H1 (cell line): ENCODE data around the gene ZNF618. TPM values are rescaled to one million over a fixed set of nuclear protein-coding genes. Genes with fewer than 3 reads are reported as not detected.

ENCODE experiments used
- CTCF ChIA-PET: fragments of 300-600 bp; sonication (Branson Sonifier 250); formaldehyde crosslinking; loops from one replicate; lab custom pipeline; 2021; ENCODE audit not compliant: partially characterized antibody; lab: Charles Lee
- POLR2A ChIA-PET: fragments of 300-600 bp; sonication (Branson Sonifier 250); formaldehyde crosslinking; loops from one replicate; lab custom pipeline; 2021; ENCODE audit warnings: inconsistent platforms; ENCODE audit not compliant: partially characterized antibody; lab: Charles Lee
- DNase-seq, 2 experiments: peaks; one replicate each; pipeline versions ENCODE4 v3.0.0 to v3.0.0-alpha.2; 2010 to 2022; ENCODE audit warnings: low spot score in 2 of 2, low read depth in 1 of 2, mixed read lengths in 1 of 2
- FAIRE-seq: peaks from 2 replicates; lab custom pipeline; 2011; peaks lifted over from hg19 to GRCh38; lab: Jason Lieb, UNC
- H2AFZ ChIP-seq: 2 replicates; pipeline ENCODE4 v1.8.1; 2012; ENCODE audit warnings: low read length, inconsistent platforms
- H2AK5ac ChIP-seq: 2 replicates; pipeline ENCODE4 v1.6.1; 2013; ENCODE audit warnings: low read depth, low read length
- H2BK120ac ChIP-seq: replicated peaks from 2 replicates; pipeline ENCODE3; 2013; ENCODE audit warnings: low read depth, low read length, inconsistent platforms
- H2BK12ac ChIP-seq: 2 replicates; pipeline ENCODE4 v1.6.1; 2013; ENCODE audit warnings: low read depth, low read length
- H2BK15ac ChIP-seq: 2 replicates; pipeline ENCODE4 v1.6.1; 2013; ENCODE audit warnings: low read length
- H2BK20ac ChIP-seq: 2 replicates; pipeline ENCODE4 v1.6.1; 2013; ENCODE audit warnings: low read length
- H2BK5ac ChIP-seq: 2 replicates; pipeline ENCODE4 v1.6.1; 2013; ENCODE audit warnings: low read depth, low read length
- H3K14ac ChIP-seq: 2 replicates; pipeline ENCODE4 v1.6.1; 2013; ENCODE audit warnings: inconsistent platforms; ENCODE audit not compliant: insufficient read length
- H3K18ac ChIP-seq: 2 replicates; pipeline ENCODE4 v1.6.1; 2013; ENCODE audit warnings: low read length; ENCODE audit errors: extremely low read depth
- H3K23ac ChIP-seq: 2 replicates; pipeline ENCODE4 v1.6.1; 2013; ENCODE audit warnings: inconsistent platforms; ENCODE audit not compliant: insufficient read length
- H3K23me2 ChIP-seq: 2 replicates; pipeline ENCODE4 v1.6.1; 2013; ENCODE audit warnings: low read depth, low read length
- H3K27ac ChIP-seq: 2 replicates; pipeline ENCODE4 v1.6.1; 2011; ENCODE audit warnings: low read depth, low read length, inconsistent platforms
- H3K27me3 ChIP-seq, 4 experiments: replicated peaks in 1 of 4; 1 replicate in 1 of 4; 2 replicates in 3 of 4; pipeline versions ENCODE4 v1.6.1 to v1.8.1; 2011 to 2013; ENCODE audit warnings: low read length in 3 of 4, mild to moderate bottlenecking in 3 of 4, inconsistent platforms in 2 of 4, mixed read lengths in 2 of 4, moderate library complexity in 1 of 4; ENCODE audit not compliant: control insufficient read depth in 3 of 4, insufficient read depth in 3 of 4; ENCODE audit errors: extremely low read depth in 1 of 4
- H3K36me3 ChIP-seq, 4 experiments: 2 replicates each; pipeline versions ENCODE4 v1.6.1 to v1.8.1; 2011 to 2013; ENCODE audit warnings: mild to moderate bottlenecking in 4 of 4, low read length in 3 of 4, moderate library complexity in 2 of 4, control low read depth in 1 of 4, inconsistent platforms in 1 of 4; ENCODE audit not compliant: insufficient read depth in 4 of 4, control insufficient read depth in 2 of 4
- H3K4ac ChIP-seq: replicated peaks from 2 replicates; pipeline ENCODE3; 2013; ENCODE audit warnings: low read length, low read depth, mixed read lengths, inconsistent platforms; ENCODE audit not compliant: insufficient read length
- H3K4me1 ChIP-seq, 4 experiments: replicated peaks in 1 of 4; 1 replicate in 1 of 4; 2 replicates in 3 of 4; pipeline versions ENCODE4 v1.6.1 to v1.8.1; 2011 to 2013; ENCODE audit warnings: low read length in 3 of 4, inconsistent platforms in 2 of 4, mixed read lengths in 1 of 4; ENCODE audit not compliant: insufficient read depth in 4 of 4, control insufficient read depth in 3 of 4
- H3K4me2 ChIP-seq, 2 experiments: 2 replicates each; pipeline versions ENCODE4 v1.6.1 to v1.8.1; 2011 to 2013; ENCODE audit warnings: low read depth in 2 of 2, low read length in 2 of 2, control low read depth in 1 of 2, inconsistent platforms in 1 of 2, mild to moderate bottlenecking in 1 of 2; ENCODE audit not compliant: insufficient read depth in 1 of 2
- H3K4me3 ChIP-seq, 4 experiments: fragments of 200-600, 300-600 bp in 1 of 4; sonication (generic), shearing (Covaris generic), sonication (Bioruptor Twin) in 1 of 4; 2 replicates each; pipeline versions ENCODE4 v1.5.1 to v1.8.1; 2011 to 2016; ENCODE audit warnings: low read length in 4 of 4, low read depth in 3 of 4, control low read depth in 2 of 4, inconsistent platforms in 2 of 4, mild to moderate bottlenecking in 2 of 4, mixed read lengths in 1 of 4, moderate library complexity in 1 of 4; ENCODE audit not compliant: insufficient read depth in 2 of 4; ENCODE audit errors: extremely low read depth in 1 of 4
- H3K56ac ChIP-seq: replicated peaks from 2 replicates; pipeline ENCODE3; 2013; ENCODE audit warnings: low read depth, mild to moderate bottlenecking, mixed read lengths, low read length, inconsistent platforms; ENCODE audit not compliant: insufficient read length
- H3K79me1 ChIP-seq: 2 replicates; pipeline ENCODE4 v1.6.1; 2013; ENCODE audit warnings: low read depth, low read length, control low read depth
- H3K79me2 ChIP-seq, 2 experiments: 2 replicates each; pipeline versions ENCODE4 v1.6.1 to v1.8.1; 2012 to 2013; ENCODE audit warnings: low read length in 2 of 2, mild to moderate bottlenecking in 2 of 2, inconsistent platforms in 1 of 2; ENCODE audit not compliant: insufficient read depth in 2 of 2, control insufficient read depth in 1 of 2
- H3K9ac ChIP-seq, 4 experiments: replicated peaks in 1 of 4; 1 replicate in 1 of 4; 2 replicates in 3 of 4; pipeline versions ENCODE4 v1.6.1 to v1.8.1; 2011 to 2013; ENCODE audit warnings: low read depth in 3 of 4, low read length in 3 of 4, control low read depth in 2 of 4, mild to moderate bottlenecking in 2 of 4, moderate library complexity in 2 of 4, inconsistent platforms in 1 of 4; ENCODE audit errors: extremely low read depth in 1 of 4
- H3K9me3 ChIP-seq, 2 experiments: 2 replicates each; pipeline versions ENCODE4 v1.6.1 to v1.8.1; 2012 to 2013; ENCODE audit warnings: mild to moderate bottlenecking in 2 of 2, moderate library complexity in 2 of 2, control low read depth in 1 of 2, inconsistent platforms in 1 of 2, low read depth in 1 of 2, low read length in 1 of 2, mixed read lengths in 1 of 2; ENCODE audit not compliant: insufficient read depth in 2 of 2
- H4K20me1 ChIP-seq, 2 experiments: replicated peaks in 1 of 2; 2 replicates each; pipeline versions ENCODE3 to v1.8.1; 2011 to 2013; ENCODE audit warnings: inconsistent platforms in 2 of 2, low read length in 2 of 2, mild to moderate bottlenecking in 1 of 2; ENCODE audit not compliant: insufficient read depth in 2 of 2, control insufficient read depth in 1 of 2
- H4K5ac ChIP-seq: 2 replicates; pipeline ENCODE4 v1.6.1; 2013; ENCODE audit warnings: low read length, low read depth, mixed read lengths, inconsistent platforms; ENCODE audit not compliant: insufficient read length
- H4K8ac ChIP-seq: 2 replicates; pipeline ENCODE4 v1.8.0; 2013; ENCODE audit warnings: mild to moderate bottlenecking, moderate library complexity, low read length, inconsistent platforms; ENCODE audit not compliant: insufficient read depth; ENCODE audit errors: extremely low read depth
- H4K91ac ChIP-seq: replicated peaks from 2 replicates; pipeline ENCODE3; 2013; ENCODE audit warnings: low read length, mixed read lengths, inconsistent platforms; ENCODE audit not compliant: insufficient read length
- SRF ChIP-seq: IDR thresholded peaks from 2 replicates; pipeline ENCODE4 v1.6.1; 2011; ENCODE audit warnings: mild to moderate bottlenecking, low read depth, low read length, moderate library complexity
- WGBS, 2 experiments: shearing (Covaris generic) in 1 of 2; methylation state at CpG; one replicate each; pipeline versions ENCODE4 v1.1.6 to v1.1.7; 2013 to 2015; ENCODE audit warnings: low lambda C conversion rate in 2 of 2, mixed read lengths in 2 of 2, inconsistent platforms in 1 of 2, low coverage in 1 of 2, missing lambda C conversion rate in 1 of 2; ENCODE audit not compliant: insufficient replicate concordance in 2 of 2, insufficient coverage in 1 of 2, insufficient read length in 1 of 2; ENCODE audit errors: extremely low coverage in 1 of 2, missing lambda C conversion rate in 1 of 2; 5-methylcytosine and 5-hydroxymethylcytosine counted together
- polyA plus RNA-seq, 7 experiments: library from polyadenylated mRNA; depleted of rRNA in 3 of 7; stranded (reverse) in 5 of 7; unstranded in 2 of 7; fragments of >200 nt in 5 of 7; fragments of 200-250 nt in 2 of 7; gene quantifications; 1 replicate in 5 of 7; 2 replicates in 1 of 7; 4 replicates in 1 of 7; pipeline versions ENCODE4 v1.2.1 to v1.2.3, GENCODE V29; 2011 to 2013; ENCODE audit warnings: missing spikeins in 2 of 7, mixed read lengths in 2 of 7
- total RNA-seq: library from RNA; stranded (reverse); fragmentation: NEBNext Ultra II Directional; extraction: Animal tissue kit (Norgen Biotek cat#: 25700); gene quantifications from 2 replicates; pipeline ENCODE4 v1.2.1, GENCODE V29; 2021

Gene ZNF618
- total and polyA plus RNA-seq, 2 of the 8 experiments (the other 6 are each of a cell fraction or from before 2014, with no cell fraction given) = 9.6 to 28.5 TPM

DNA sequence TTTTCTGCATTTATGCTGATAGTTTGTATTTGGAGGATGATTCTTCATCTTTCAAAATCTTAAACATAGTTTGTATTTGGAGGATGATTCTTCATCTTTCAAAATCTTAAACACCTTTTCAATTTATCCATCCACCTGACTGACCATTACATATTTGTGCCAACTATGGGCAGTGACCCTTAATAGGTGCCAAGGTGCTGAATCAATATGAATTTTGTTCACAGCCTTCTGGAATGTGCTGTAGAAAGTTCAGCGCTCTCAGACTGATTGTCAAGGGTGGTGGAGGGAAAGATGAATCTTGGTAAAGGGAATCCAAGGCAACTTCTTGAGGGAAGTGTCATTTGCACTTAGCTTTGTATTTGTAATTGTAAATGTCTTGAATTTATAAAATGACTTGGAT, 18.1 kb downstream of the ZNF618 start:
- H3K4me3 ChIP-seq = no peak overlapping the region
- H4K5ac ChIP-seq = no peak overlapping the region
- no peak overlapping the region for H4K8ac ChIP-seq
- H3K4me2 ChIP-seq = no peak overlapping the region
- no peak overlapping the region for H3K9ac ChIP-seq
- H4K91ac ChIP-seq = no peak overlapping the region
- H3K27me3 ChIP-seq = no peaks in the 10 kb centered on the region
- no peak overlapping the region for H3K18ac ChIP-seq
- H3K79me1 ChIP-seq = peaks cover 8% of the 10 kb centered on the region
- H2BK12ac ChIP-seq = no peak overlapping the region
- no peak for DNase-seq
- H4K20me1 ChIP-seq = no peaks in the 10 kb centered on the region
- H2AK5ac ChIP-seq = no peak overlapping the region
- H3K23me2 ChIP-seq = no peaks in the 10 kb centered on the region
- no peak overlapping the region for H3K14ac ChIP-seq
- H3K23ac ChIP-seq = no peak overlapping the region
- no peak overlapping the region for H2BK15ac ChIP-seq
- H3K4me1 ChIP-seq = no peaks in the 10 kb centered on the region
- no peak overlapping the region for H3K4ac ChIP-seq
- peaks cover 9 to 10% of the 10 kb centered on the region in 2 experiments; a peak in 3 of 4 replicates for H3K9me3 ChIP-seq
- H2BK120ac ChIP-seq = no peak overlapping the region
- POLR2A ChIA-PET = no interaction called here
- no peak overlapping the region for H3K56ac ChIP-seq
- no peak overlapping the region for H2BK5ac ChIP-seq
- H3K27ac ChIP-seq = no peak overlapping the region
- WGBS, 2 experiments = 90% methylated on average over 1 of the region's 1 CpG; no CpG with 5 or more reads in 1 of the 2 experiments
- no peak for FAIRE-seq
- no peak overlapping the region for H2BK20ac ChIP-seq
- peaks cover 0 to 10% (median 2%) of the 10 kb centered on the region in 4 experiments; a peak in 3 of 8 replicates for H3K36me3 ChIP-seq
- no peak overlapping the region for H2AFZ ChIP-seq
- CTCF ChIA-PET = no interaction called here
- H3K79me2 ChIP-seq = peaks cover 3 to 61% of the 10 kb centered on the region in 2 experiments; a peak in 2 of 4 replicates
- no peak for TF ChIP-seq SRF
